Measurements from ENCODE around the gene ATP11A.
"Not testable (repeated sequence)": the region's sequence is repeated elsewhere in the genome, so short reads cannot be mapped to it uniquely, and the experiment has no call there.

ATP11A gene

GRCh38 chr13:112825071-112825470, 135.2 kb downstream of the ATP11A start:
- no peak for DNase-seq

GRCh38 chr13:112825875-112826274, 136.0 kb downstream of the ATP11A start:
- DNase-seq, result no peak

GRCh38 chr13:112826565-112826964, 136.7 kb downstream of the ATP11A start:
- no peak for DNase-seq

- no peak for DNase-seq
These were observed 138.4 kb downstream of the ATP11A start for GRCh38 chr13:112828082-112828699.

- no peak for DNase-seq
These were observed 138.9 kb downstream of the ATP11A start for GRCh38 chr13:112828756-112829155.

GRCh38 chr13:112831196-112831595, 141.4 kb downstream of the ATP11A start:
- DNase-seq, result no peak

- DNase-seq, result no peak
These were observed 142.0 kb downstream of the ATP11A start for GRCh38 chr13:112831801-112832200.

GRCh38 chr13:112832811-112833210, 143.0 kb downstream of the ATP11A start:
- DNase-seq, result no peak

GRCh38 chr13:112833551-112834257, 143.9 kb downstream of the ATP11A start:
- no peak for DNase-seq

GRCh38 chr13:112835344-112835743, 145.5 kb downstream of the ATP11A start:
- DNase-seq, result no peak

- DNase-seq, result no peak
These were observed 146.0 kb downstream of the ATP11A start for GRCh38 chr13:112835796-112836195.

GRCh38 chr13:112836940-112837339, 147.1 kb downstream of the ATP11A start:
- no peak for DNase-seq

- DNase-seq, result no peak
These were observed 147.7 kb downstream of the ATP11A start for GRCh38 chr13:112837371-112838037.

- no peak for DNase-seq
These were observed 148.4 kb downstream of the ATP11A start for GRCh38 chr13:112838038-112838841.

- no peak for DNase-seq
These were observed 148.9 kb downstream of the ATP11A start for GRCh38 chr13:112838842-112839117.

- peak; percentile 78 for DNase-seq
These were observed 149.7 kb downstream of the ATP11A start for GRCh38 chr13:112839356-112840105.

GRCh38 chr13:112840472-112841302, 150.8 kb downstream of the ATP11A start:
- DNase-seq, result no peak

- not testable (repeated sequence) for DNase-seq
These were observed 151.6 kb downstream of the ATP11A start for GRCh38 chr13:112841303-112842015.

GRCh38 chr13:112842343-112842856, 152.6 kb downstream of the ATP11A start:
- DNase-seq, result peak; percentile 56

- no peak for DNase-seq
These were observed 153.1 kb downstream of the ATP11A start for GRCh38 chr13:112842931-112843391.
